Spinal cord (tissue), 10 donors: ENCODE measurements around the gene AKAP6. TPM values are rescaled to one million over a fixed set of nuclear protein-coding genes. Genes with fewer than 3 reads are reported as not detected.
A peak's percentile ranks its signal among the peaks of the same experiment; 100 is the strongest.

Experiments used
- DNase-seq, 6 donors: peaks; one replicate each; pipeline versions ENCODE4 v3.0.0 to v3.0.0-alpha.2; 2013 to 2015; ENCODE audit warnings: low spot score in 6 of 6, low read depth in 4 of 6
- H3K27ac ChIP-seq: one replicate; pipeline ENCODE4 v1.5.1; 2013; ENCODE audit warnings: low read depth, low read length, control low read depth
- H3K27me3 ChIP-seq: one replicate; pipeline ENCODE4 v1.6.1; 2013; ENCODE audit warnings: low read length; ENCODE audit not compliant: control insufficient read depth, insufficient read depth
- H3K36me3 ChIP-seq: one replicate; pipeline ENCODE4 v1.6.1; 2013; ENCODE audit warnings: low read length; ENCODE audit not compliant: control insufficient read depth, insufficient read depth
- H3K4me1 ChIP-seq: one replicate; pipeline ENCODE4 v1.6.1; 2013; ENCODE audit warnings: low read length; ENCODE audit not compliant: control insufficient read depth, insufficient read depth
- H3K4me3 ChIP-seq: one replicate; pipeline ENCODE4 v1.5.1; 2013; ENCODE audit warnings: low read depth, low read length, control low read depth
- H3K9me3 ChIP-seq: one replicate; pipeline ENCODE4 v1.6.1; 2013; ENCODE audit warnings: low read length; ENCODE audit not compliant: control insufficient read depth, insufficient read depth
- WGBS: methylation state at CpG from one replicate; pipeline ENCODE4 v1.1.5; 2013; ENCODE audit warnings: missing lambda C conversion rate; ENCODE audit not compliant: insufficient coverage; 5-methylcytosine and 5-hydroxymethylcytosine counted together
- polyA plus RNA-seq, 2 donors: library from polyadenylated mRNA; unstranded; fragments of 120-200 nt; gene quantifications; one replicate each; pipeline ENCODE4 v1.2.1, GENCODE V29; 2013; ENCODE audit not compliant: insufficient read length in 2 of 2
- total RNA-seq, 2 donors: library from RNA; depleted of rRNA in 1 of 2; stranded (reverse); fragments of 120-200 nt in 1 of 2; fragments of >200 nt in 1 of 2; gene quantifications; one replicate each; pipeline versions ENCODE4 v1.2.3 to v1.2.4, GENCODE V29; 2013 to 2014
- donor health status: healthy.

AKAP6 gene
- total and polyA plus RNA-seq, 4 donors = 42.6 to 126 (median 78.7) TPM

DNA sequence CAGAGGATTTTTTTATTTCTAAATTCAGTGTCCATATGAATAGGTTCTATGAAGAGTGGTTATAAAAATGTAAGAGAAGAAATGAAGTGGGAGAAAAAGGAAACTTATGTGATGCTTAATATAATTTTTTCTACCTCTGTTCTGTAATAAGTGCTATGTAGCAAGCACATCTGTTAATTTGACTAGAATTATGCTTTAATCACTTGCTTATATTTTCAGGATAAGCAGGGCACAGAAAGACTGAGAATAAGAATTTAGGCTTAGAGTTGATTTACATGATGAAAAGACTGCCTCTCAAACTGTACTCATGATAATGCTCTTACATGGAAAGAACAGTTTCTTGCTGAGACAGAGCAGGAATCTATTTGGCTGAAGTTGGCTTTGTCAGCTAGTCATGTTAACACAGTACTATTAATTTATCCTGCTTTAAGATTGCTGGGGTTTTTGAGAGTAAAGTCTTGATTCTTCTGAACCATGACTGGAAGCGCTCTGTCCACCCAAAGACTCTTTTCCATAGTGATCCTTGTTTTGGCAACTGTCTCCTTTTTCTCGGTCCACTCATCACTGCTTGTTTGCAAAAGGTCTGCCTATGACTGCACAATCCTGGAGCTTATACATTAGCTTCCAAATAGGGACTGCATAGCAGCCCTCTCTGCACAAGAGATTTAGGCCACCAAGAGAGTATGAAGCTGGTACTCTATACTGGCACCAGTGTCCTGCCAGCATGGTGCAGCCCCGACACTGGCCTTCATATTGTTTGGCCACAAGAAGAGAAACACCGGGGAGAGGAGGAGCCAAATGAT lies 98.8 kb downstream of the AKAP6 start:
- WGBS = 27% methylated on average over 2 of the region's 4 CpGs
- peak overlapping the region; percentile 76 for H3K27ac ChIP-seq
- no peak overlapping the region for H3K4me3 ChIP-seq
- DNase-seq = peak in 2 of 6 donors; percentile 45 to 68
- H3K36me3 ChIP-seq = no peaks in the 10 kb centered on the region
- no peaks in the 10 kb centered on the region for H3K27me3 ChIP-seq
- peaks cover 9% of the 10 kb centered on the region for H3K4me1 ChIP-seq
- H3K9me3 ChIP-seq = peaks cover 1% of the 10 kb centered on the region

DNA sequence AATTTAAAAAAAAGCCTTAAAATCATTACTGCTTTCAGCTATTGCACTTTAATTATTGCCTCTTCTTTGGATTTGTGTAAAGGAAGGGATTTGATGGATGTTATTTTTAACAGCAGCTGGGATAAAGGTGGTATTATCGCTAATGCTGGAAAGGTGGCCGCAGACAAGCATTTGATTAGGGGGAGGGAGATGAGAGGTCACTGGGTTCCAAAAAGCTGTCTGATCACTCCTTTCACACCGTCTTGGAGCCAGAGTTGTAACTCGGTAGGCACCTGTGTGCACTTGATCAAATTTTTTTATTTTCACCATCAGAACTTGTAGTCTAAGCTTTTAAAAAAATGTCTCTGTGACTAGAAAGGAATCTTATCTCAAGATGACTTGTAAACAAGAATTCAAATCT lies 99.8 kb downstream of the AKAP6 start:
- peaks cover 9% of the 10 kb centered on the region for H3K4me1 ChIP-seq
- H3K9me3 ChIP-seq = peaks cover 1% of the 10 kb centered on the region
- H3K4me3 ChIP-seq = no peak overlapping the region
- no peak overlapping the region for H3K27ac ChIP-seq
- no peaks in the 10 kb centered on the region for H3K36me3 ChIP-seq
- no CpG with 5 or more reads among the region's 4 CpGs for WGBS
- DNase-seq = no peak
- H3K27me3 ChIP-seq = no peaks in the 10 kb centered on the region

DNA sequence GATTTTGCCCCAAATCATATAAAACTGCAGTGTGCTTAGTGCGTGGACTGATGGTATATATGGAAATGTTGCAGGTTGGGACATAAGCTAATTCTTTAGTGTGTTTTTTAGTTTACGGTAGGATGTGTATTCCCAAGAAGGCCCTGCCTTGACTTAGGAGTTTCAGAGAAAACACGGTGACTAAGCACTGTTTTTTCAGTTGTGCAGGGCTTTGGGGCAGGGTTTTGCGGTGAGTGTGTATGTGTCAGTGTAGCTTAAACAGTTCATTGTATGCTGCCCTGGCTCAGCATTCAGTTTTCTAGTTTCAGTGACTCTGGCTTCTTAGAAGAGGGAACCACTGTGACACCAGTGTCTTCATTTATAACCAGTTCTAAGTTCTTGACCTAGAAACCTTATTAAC lies 101.2 kb downstream of the AKAP6 start:
- H3K27me3 ChIP-seq = no peaks in the 10 kb centered on the region
- H3K4me3 ChIP-seq = no peak overlapping the region

DNA sequence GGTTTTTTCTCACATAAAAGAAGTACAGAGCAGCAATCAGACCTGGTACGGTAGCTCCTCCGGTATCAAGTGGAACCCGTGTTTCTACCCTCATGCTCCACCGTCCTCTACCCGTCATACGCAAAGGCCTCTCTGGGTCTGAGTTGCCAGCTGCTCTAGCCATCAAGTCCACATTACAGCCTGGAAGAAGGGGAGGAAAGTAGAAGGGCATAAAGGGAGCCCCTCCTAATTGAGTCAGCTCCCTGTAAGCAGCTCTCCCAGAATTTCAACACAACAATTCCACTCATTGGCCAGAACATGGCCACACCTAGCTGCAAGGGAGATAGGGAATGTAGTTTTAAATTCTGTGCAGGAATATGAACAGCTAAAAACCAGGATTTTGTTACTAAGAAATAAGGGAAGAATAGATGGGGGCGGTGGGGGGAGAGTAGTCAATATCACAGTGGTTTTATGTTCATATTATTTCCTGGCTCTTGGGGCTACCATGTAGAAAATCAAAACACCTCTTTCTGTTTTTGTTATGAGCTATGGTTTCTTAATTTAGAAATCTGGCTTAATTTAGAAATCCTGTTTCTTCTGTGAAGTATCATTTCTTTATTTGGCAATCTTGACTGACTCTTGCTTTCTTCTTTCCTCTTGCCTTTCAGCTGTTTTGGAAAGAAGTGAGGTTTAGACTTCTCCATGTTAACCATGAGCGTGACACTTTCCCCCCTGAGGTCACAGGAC lies 103.9 kb downstream of the AKAP6 start:
- Histone ChIP-seq H3K27me3 (no peaks in the 10 kb centered on the region), H3K36me3 (no peaks in the 10 kb centered on the region), H3K4me3 (no peak overlapping the region), H3K9me3 (no peaks in the 10 kb centered on the region), H3K27ac (no peak overlapping the region), H3K4me1 (peaks cover 4% of the 10 kb centered on the region)
- DNase-seq = no peak
- WGBS = 78% methylated on average over 4 of the region's 8 CpGs

More for the DNA sequence above, 101.2 kb downstream of the AKAP6 start:
- no peak for DNase-seq
- 60% methylated on average over 4 of the region's 4 CpGs for WGBS
- H3K36me3 ChIP-seq = no peaks in the 10 kb centered on the region
- no peaks in the 10 kb centered on the region for H3K9me3 ChIP-seq
- peaks cover 9% of the 10 kb centered on the region for H3K4me1 ChIP-seq
- no peak overlapping the region for H3K27ac ChIP-seq

GRCh38 chr14:32434180-32434579 lies 105.1 kb downstream of the AKAP6 start:
- 77% methylated on average over 2 of the region's 2 CpGs for WGBS
- Histone ChIP-seq H3K4me3 (no peak overlapping the region), H3K36me3 (peaks cover under 1% of the 10 kb centered on the region), H3K4me1 (peaks cover 4% of the 10 kb centered on the region), H3K9me3 (no peaks in the 10 kb centered on the region), H3K27me3 (no peaks in the 10 kb centered on the region), H3K27ac (no peak overlapping the region)
- DNase-seq = no peak

DNA sequence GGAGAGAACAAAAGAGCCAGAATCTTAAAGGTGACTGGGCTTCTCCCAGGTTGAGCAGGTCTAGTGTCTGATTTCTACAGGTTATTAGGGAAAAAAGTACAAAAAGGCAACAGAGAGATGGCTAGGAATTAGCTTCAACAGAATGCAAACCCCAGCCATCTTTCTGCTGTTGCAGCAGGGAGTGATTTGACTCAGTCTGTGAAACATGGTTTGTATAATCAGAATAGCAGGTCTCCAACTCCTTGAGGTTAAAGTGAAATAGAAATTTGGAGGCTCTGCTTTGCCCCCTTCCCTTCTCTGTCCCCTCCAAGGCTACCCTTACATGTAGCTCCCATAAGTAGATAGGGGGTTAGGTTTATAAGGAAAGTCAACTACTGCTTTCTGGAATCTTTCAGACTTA lies 105.8 kb downstream of the AKAP6 start:
- Histone ChIP-seq H3K27ac (no peak overlapping the region), H3K4me1 (peaks cover 4% of the 10 kb centered on the region), H3K36me3 (peaks cover 3% of the 10 kb centered on the region), H3K27me3 (no peaks in the 10 kb centered on the region), H3K4me3 (no peak overlapping the region), H3K9me3 (no peaks in the 10 kb centered on the region)
- DNase-seq = no peak

- peaks cover 4% of the 10 kb centered on the region for H3K4me1 ChIP-seq
- no CpG with 5 or more reads among the region's 2 CpGs for WGBS
- H3K4me3 ChIP-seq = no peak overlapping the region
- no peak for DNase-seq
- peaks cover 3% of the 10 kb centered on the region for H3K36me3 ChIP-seq
- H3K9me3 ChIP-seq = no peaks in the 10 kb centered on the region
- no peak overlapping the region for H3K27ac ChIP-seq
- H3K27me3 ChIP-seq = no peaks in the 10 kb centered on the region
Measured at GRCh38 chr14:32435411-32435810, 106.3 kb downstream of the AKAP6 start.

- Histone ChIP-seq H3K27ac (no peak overlapping the region), H3K4me1 (no peaks in the 10 kb centered on the region), H3K4me3 (no peak overlapping the region), H3K27me3 (no peaks in the 10 kb centered on the region), H3K9me3 (no peaks in the 10 kb centered on the region), H3K36me3 (peaks cover 3% of the 10 kb centered on the region)
- no CpG with 5 or more reads among the region's 1 CpG for WGBS
- DNase-seq = no peak
Measured at GRCh38 chr14:32436993-32437392, 107.9 kb downstream of the AKAP6 start.

DNA sequence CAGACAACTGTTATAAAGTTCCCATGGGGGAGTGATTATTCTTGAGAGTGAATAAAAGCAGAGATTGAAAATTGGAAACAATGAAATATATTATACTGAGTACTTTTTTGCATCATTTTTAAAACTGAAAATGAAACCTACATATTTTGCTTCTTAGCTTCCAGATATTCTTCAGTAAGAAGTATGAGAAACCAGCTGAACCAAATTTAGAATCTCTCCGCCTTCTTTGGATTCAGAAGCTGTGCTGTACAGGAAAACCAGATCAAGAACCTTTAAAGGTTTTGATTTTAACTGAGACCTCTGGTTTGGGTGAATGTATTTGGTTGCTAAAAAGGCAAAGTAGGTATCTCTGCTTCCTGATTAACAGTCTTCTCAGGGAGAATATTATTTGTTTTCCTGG lies 109.4 kb downstream of the AKAP6 start:
- no peak for DNase-seq
- H3K9me3 ChIP-seq = no peaks in the 10 kb centered on the region
- H3K4me3 ChIP-seq = no peak overlapping the region
- H3K27ac ChIP-seq = no peak overlapping the region
- no peaks in the 10 kb centered on the region for H3K4me1 ChIP-seq
- WGBS = 100% methylated on average over 1 of the region's 1 CpG
- peaks cover 3% of the 10 kb centered on the region for H3K36me3 ChIP-seq
- H3K27me3 ChIP-seq = no peaks in the 10 kb centered on the region
